HG02610 (cell line): Measurements from ENCODE around the gene DUSP23.

Experiments used
- ATAC-seq: cut with Tn5 transposase; IDR thresholded peaks from one replicate; pipeline ENCODE4 v1.9.1; 2021; ENCODE audit warnings: mild to moderate bottlenecking, moderate library complexity; ENCODE audit not compliant: unreplicated experiment

Gene DUSP23

GRCh38 chr1:159780583-159781582 lies at the start of gene DUSP23:
TSS of gene DUSP23 (plus strand) at chr1:159780962. CDS start at chr1:159781101, 139 bp downstream.
- ATAC-seq = peak; percentile 100

GRCh38 chr1:159737238-159737916 lies 43.4 kb upstream of the DUSP23 start:
- ATAC-seq = no peak

- no peak for ATAC-seq
These were observed 36.9 kb upstream of the DUSP23 start for GRCh38 chr1:159743651-159744410.

- no peak for ATAC-seq
These were observed 34.1 kb upstream of the DUSP23 start for GRCh38 chr1:159746666-159747065.

GRCh38 chr1:159748370-159748769 lies 32.4 kb upstream of the DUSP23 start:
- ATAC-seq = no peak

GRCh38 chr1:159749630-159750029 lies 31.1 kb upstream of the DUSP23 start:
- ATAC-seq = no peak

GRCh38 chr1:159750621-159751020 lies 30.1 kb upstream of the DUSP23 start:
- ATAC-seq = no peak

GRCh38 chr1:159751031-159751430 lies 29.7 kb upstream of the DUSP23 start:
- ATAC-seq = no peak

- ATAC-seq = no peak
These were observed 28.6 kb upstream of the DUSP23 start for GRCh38 chr1:159752135-159752580.

GRCh38 chr1:159753386-159753785 lies 27.4 kb upstream of the DUSP23 start:
- ATAC-seq = no peak

GRCh38 chr1:159755451-159756007 lies 25.2 kb upstream of the DUSP23 start:
- no peak for ATAC-seq

- no peak for ATAC-seq
These were observed 24.4 kb upstream of the DUSP23 start for GRCh38 chr1:159756397-159756796.

GRCh38 chr1:159763686-159764085 lies 17.1 kb upstream of the DUSP23 start:
- ATAC-seq = no peak

GRCh38 chr1:159765806-159766205 lies 15.0 kb upstream of the DUSP23 start:
- ATAC-seq = no peak

- no peak for ATAC-seq
These were observed 9.5 kb upstream of the DUSP23 start for GRCh38 chr1:159771127-159771895.

- ATAC-seq = no peak
These were observed 6.3 kb upstream of the DUSP23 start for GRCh38 chr1:159774465-159774864.

GRCh38 chr1:159775716-159776115 lies 5.0 kb upstream of the DUSP23 start:
- no peak for ATAC-seq

GRCh38 chr1:159778266-159778665 lies 2.5 kb upstream of the DUSP23 start:
- no peak for ATAC-seq

GRCh38 chr1:159779403-159779851 lies 1.3 kb upstream of the DUSP23 start:
- no peak for ATAC-seq

- ATAC-seq = no peak
These were observed 1.2 kb downstream of the DUSP23 start for GRCh38 chr1:159781992-159782391.
